ENCODE measurements around the gene VEGFB. TPM values are rescaled to one million over a fixed set of nuclear protein-coding genes. Genes with fewer than 3 reads are reported as not detected.

VEGFB gene
- total RNA-seq, 1 experiment from 2014 or later, result 101 TPM

GRCh38 chr11:64285885-64286800 lies 51.8 kb downstream of the VEGFB start:
- POLR2A ChIA-PET, result interaction anchor here (0.7 to 1.5 kb wide), 2 partner anchors 17 to 32 kb away, joined by 5 to 10 read pairs; partner anchors contain the start of gene PRDX5
- Histone ChIP-seq H3K27ac (ENCODE audit: low read length) (peak overlapping the region; percentile 82), H3K4me1 (ENCODE audit: control insufficient read depth, insufficient read depth, low read length) (peaks cover 28% of the 10 kb centered on the region), H3K27me3 (ENCODE audit: control insufficient read depth, insufficient read depth, low read length) (no peaks in the 10 kb centered on the region), H3K4me3 (ENCODE audit: low read depth in 2 of 2, low read length in 2 of 2) (peak overlapping the region; percentile 57 to 98), H3K9me3 (ENCODE audit: control insufficient read depth, insufficient read depth, low read depth, low read length) (no peaks in the 10 kb centered on the region), H3K36me3 (ENCODE audit: control insufficient read depth, insufficient read depth, low read length) (no peaks in the 10 kb centered on the region; the same call in 1 of the 2 replicates)
- CTCF ChIA-PET, result interaction anchor here (0.6 to 1.0 kb wide), 4 partner anchors 15 to 32 kb away, joined by 3 to 20 read pairs (median 5); partner anchors contain the start of gene PRDX5
- peak; percentile 9; the same call in 1 of the 2 replicates for ATAC-seq
- BruUV-seq (replicated peaks), result no TSS peak
- TF ChIP-seq SIN3A (IDR thresholded peaks at IDR 0.05; ENCODE audit: borderline replicate concordance, insufficient read depth, low read depth, low read length) (no peak), POLR2AphosphoS5 (IDR thresholded peaks at IDR 0.05; ENCODE audit: low read depth, low read length) (no peak; the same call in 1 of the 2 replicates), TCF7L2 (IDR thresholded peaks at IDR 0.05; ENCODE audit: low read depth, low read length) (no peak)
- TF ChIP-seq, protein P1, sequence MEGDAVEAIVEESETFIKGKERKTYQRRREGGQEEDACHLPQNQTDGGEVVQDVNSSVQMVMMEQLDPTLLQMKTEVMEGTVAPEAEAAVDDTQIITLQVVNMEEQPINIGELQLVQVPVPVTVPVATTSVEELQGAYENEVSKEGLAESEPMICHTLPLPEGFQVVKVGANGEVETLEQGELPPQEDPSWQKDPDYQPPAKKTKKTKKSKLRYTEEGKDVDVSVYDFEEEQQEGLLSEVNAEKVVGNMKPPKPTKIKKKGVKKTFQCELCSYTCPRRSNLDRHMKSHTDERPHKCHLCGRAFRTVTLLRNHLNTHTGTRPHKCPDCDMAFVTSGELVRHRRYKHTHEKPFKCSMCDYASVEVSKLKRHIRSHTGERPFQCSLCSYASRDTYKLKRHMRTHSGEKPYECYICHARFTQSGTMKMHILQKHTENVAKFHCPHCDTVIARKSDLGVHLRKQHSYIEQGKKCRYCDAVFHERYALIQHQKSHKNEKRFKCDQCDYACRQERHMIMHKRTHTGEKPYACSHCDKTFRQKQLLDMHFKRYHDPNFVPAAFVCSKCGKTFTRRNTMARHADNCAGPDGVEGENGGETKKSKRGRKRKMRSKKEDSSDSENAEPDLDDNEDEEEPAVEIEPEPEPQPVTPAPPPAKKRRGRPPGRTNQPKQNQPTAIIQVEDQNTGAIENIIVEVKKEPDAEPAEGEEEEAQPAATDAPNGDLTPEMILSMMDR (IDR thresholded peaks at IDR 0.05), result no peak; the same call in 1 of the 2 replicates
- TF ChIP-seq, protein P2, sequence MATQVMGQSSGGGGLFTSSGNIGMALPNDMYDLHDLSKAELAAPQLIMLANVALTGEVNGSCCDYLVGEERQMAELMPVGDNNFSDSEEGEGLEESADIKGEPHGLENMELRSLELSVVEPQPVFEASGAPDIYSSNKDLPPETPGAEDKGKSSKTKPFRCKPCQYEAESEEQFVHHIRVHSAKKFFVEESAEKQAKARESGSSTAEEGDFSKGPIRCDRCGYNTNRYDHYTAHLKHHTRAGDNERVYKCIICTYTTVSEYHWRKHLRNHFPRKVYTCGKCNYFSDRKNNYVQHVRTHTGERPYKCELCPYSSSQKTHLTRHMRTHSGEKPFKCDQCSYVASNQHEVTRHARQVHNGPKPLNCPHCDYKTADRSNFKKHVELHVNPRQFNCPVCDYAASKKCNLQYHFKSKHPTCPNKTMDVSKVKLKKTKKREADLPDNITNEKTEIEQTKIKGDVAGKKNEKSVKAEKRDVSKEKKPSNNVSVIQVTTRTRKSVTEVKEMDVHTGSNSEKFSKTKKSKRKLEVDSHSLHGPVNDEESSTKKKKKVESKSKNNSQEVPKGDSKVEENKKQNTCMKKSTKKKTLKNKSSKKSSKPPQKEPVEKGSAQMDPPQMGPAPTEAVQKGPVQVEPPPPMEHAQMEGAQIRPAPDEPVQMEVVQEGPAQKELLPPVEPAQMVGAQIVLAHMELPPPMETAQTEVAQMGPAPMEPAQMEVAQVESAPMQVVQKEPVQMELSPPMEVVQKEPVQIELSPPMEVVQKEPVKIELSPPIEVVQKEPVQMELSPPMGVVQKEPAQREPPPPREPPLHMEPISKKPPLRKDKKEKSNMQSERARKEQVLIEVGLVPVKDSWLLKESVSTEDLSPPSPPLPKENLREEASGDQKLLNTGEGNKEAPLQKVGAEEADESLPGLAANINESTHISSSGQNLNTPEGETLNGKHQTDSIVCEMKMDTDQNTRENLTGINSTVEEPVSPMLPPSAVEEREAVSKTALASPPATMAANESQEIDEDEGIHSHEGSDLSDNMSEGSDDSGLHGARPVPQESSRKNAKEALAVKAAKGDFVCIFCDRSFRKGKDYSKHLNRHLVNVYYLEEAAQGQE (IDR thresholded peaks at IDR 0.05; ENCODE audit: insufficient read depth in 1 of 2, low read depth in 2 of 2, low read length in 1 of 2), result no peak
- no peak for DNase-seq (ENCODE audit: low read depth, low spot score)
- intact Hi-C loops (cut with micrococcal nuclease; ENCODE audit: unreplicated experiment) (no loop called here), in situ Hi-C loops (cut with HindIII; ENCODE audit: low pct_unique_long_range_greater_than_20kb, low sequenced_read_pairs) (no loop called here)

DNA sequence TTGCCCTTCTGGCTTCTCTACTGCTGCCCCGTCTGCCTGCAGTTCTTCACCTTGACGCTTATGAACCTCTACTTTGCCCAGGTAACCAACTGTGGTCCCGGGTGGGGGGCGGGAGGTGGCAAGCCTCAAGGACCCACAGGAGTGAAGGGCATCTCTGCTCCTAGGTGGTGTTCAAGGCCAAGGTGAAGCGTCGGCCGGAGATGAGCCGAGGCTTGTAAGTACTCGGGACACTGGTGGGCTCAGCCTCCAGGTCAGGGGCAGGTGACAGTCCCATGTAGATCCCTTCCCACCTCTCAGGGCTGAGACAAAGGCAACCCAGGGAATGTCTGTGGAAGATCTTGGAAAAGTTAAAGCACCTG lies 52.4 kb downstream of the VEGFB start:
- Histone ChIP-seq H3K4me3 (ENCODE audit: low read depth in 2 of 2, low read length in 2 of 2) (peak overlapping the region; percentile 57 to 98; a peak in 3 of 4 replicates), H3K9me3 (ENCODE audit: control insufficient read depth, insufficient read depth, low read depth, low read length) (no peaks in the 10 kb centered on the region), H3K4me1 (ENCODE audit: control insufficient read depth, insufficient read depth, low read length) (peaks cover 31% of the 10 kb centered on the region), H3K27me3 (ENCODE audit: control insufficient read depth, insufficient read depth, low read length) (no peaks in the 10 kb centered on the region), H3K27ac (ENCODE audit: low read length) (peak overlapping the region; percentile 82), H3K36me3 (ENCODE audit: control insufficient read depth, insufficient read depth, low read length) (no peaks in the 10 kb centered on the region; the same call in 1 of the 2 replicates)
- POLR2A ChIA-PET, result interaction anchor here (0.7 kb wide), 1 partner anchor 31 kb away, joined by 5 read pairs; the partner anchor contains the start of gene PRDX5
- in situ Hi-C loops (cut with HindIII; ENCODE audit: low pct_unique_long_range_greater_than_20kb, low sequenced_read_pairs) (no loop called here), intact Hi-C loops (cut with micrococcal nuclease; ENCODE audit: unreplicated experiment) (no loop called here)
- no peak for ATAC-seq
- BruUV-seq (replicated peaks), result no TSS peak
- no peak for DNase-seq (ENCODE audit: low read depth, low spot score)
- CTCF ChIA-PET, result no interaction called here
- TF ChIP-seq SIN3A (IDR thresholded peaks at IDR 0.05; ENCODE audit: borderline replicate concordance, insufficient read depth, low read depth, low read length), result no peak
- TF ChIP-seq, protein P1 (IDR thresholded peaks at IDR 0.05), result no peak

Measured in Panc1 (cell line).